IPS DF 19.7 (cell line): Measurements from ENCODE around the gene TRAPPC4.
"Not testable (repeated sequence)": the region's sequence is repeated elsewhere in the genome, so short reads cannot be mapped to it uniquely, and the experiment has no call there.

ENCODE experiments used
- DNase-seq: peaks from one replicate; pipeline ENCODE4 v3.0.0-alpha.2; 2013; ENCODE audit warnings: low read depth, low spot score

TRAPPC4 gene

GRCh38 chr11:119014209-119014924 is 4.2 kb upstream of the TRAPPC4 start:
- no peak for DNase-seq

GRCh38 chr11:119015054-119015611 is 3.4 kb upstream of the TRAPPC4 start:
- no peak for DNase-seq

- no peak for DNase-seq
Measured at GRCh38 chr11:119016216-119017009, 2.2 kb upstream of the TRAPPC4 start.

- not testable (repeated sequence) for DNase-seq
Measured at GRCh38 chr11:119017377-119017776, 1.2 kb upstream of the TRAPPC4 start.

GRCh38 chr11:119019996-119020395 is 1.4 kb downstream of the TRAPPC4 start:
- no peak for DNase-seq

- no peak for DNase-seq
Measured at GRCh38 chr11:119021631-119022030, 3.1 kb downstream of the TRAPPC4 start.

- DNase-seq, result no peak
Measured at GRCh38 chr11:119023741-119024140, 5.2 kb downstream of the TRAPPC4 start.

- no peak for DNase-seq
Measured at GRCh38 chr11:119024430-119025098, 6.0 kb downstream of the TRAPPC4 start.

GRCh38 chr11:119025099-119025473 is 6.5 kb downstream of the TRAPPC4 start:
- DNase-seq, result no peak

- no peak for DNase-seq
Measured at GRCh38 chr11:119025541-119025940, 7.0 kb downstream of the TRAPPC4 start.

GRCh38 chr11:119025978-119026766 is 7.6 kb downstream of the TRAPPC4 start:
- no peak for DNase-seq

- no peak for DNase-seq
Measured at GRCh38 chr11:119026970-119027369, 8.4 kb downstream of the TRAPPC4 start.

- no peak for DNase-seq
Measured at GRCh38 chr11:119027561-119028345, 9.2 kb downstream of the TRAPPC4 start.

- no peak for DNase-seq
Measured at GRCh38 chr11:119028346-119029068, 9.9 kb downstream of the TRAPPC4 start.

GRCh38 chr11:119029069-119029339 is 10.4 kb downstream of the TRAPPC4 start:
- DNase-seq, result no peak

GRCh38 chr11:119029340-119030028 is 10.9 kb downstream of the TRAPPC4 start:
- DNase-seq, result no peak

GRCh38 chr11:119030029-119030328 is 11.4 kb downstream of the TRAPPC4 start:
- DNase-seq, result no peak

- peak; percentile 95 for DNase-seq
Measured at GRCh38 chr11:119030329-119031047, 11.9 kb downstream of the TRAPPC4 start, which contains the start of gene SLC37A4. TSS of gene SLC37A4 (minus strand) at chr11:119030877.

- no peak for DNase-seq
Measured at GRCh38 chr11:119031912-119032280, 13.3 kb downstream of the TRAPPC4 start.
